ENCODE data around the gene MTCH1. TPM values are rescaled to one million over a fixed set of nuclear protein-coding genes. Genes with fewer than 3 reads are reported as not detected.
"Not testable (repeated sequence)": the region's sequence is repeated elsewhere in the genome, so short reads cannot be mapped to it uniquely, and the experiment has no call there.

The MTCH1 gene
- total RNA-seq, 2 experiments from 2014 or later: 125 to 167 TPM

GRCh38 chr6:36998723-36999038 lies 12.7 kb upstream of the MTCH1 start:
- DNase-seq (no peak), ATAC-seq (no peak)
- H3K4me1 Mint-ChIP-seq: no peaks in the 10 kb centered on the region
- CTCF ChIA-PET: interaction anchor here (0.5 to 11.0 kb wide), 2 partner anchors 21 to 263 kb away, joined by 3 to 116 read pairs; no protein-coding TSS in a partner anchor
- peaks cover 12% of the 10 kb centered on the region for H3K27me3 Mint-ChIP-seq
- H3K4me3 Mint-ChIP-seq: no peak overlapping the region
- no peak overlapping the region for H3K27ac Mint-ChIP-seq
- H3K36me3 Mint-ChIP-seq: no peaks in the 10 kb centered on the region
- no peaks in the 10 kb centered on the region for H3K9me3 Mint-ChIP-seq (ENCODE audit: low read depth)

DNA sequence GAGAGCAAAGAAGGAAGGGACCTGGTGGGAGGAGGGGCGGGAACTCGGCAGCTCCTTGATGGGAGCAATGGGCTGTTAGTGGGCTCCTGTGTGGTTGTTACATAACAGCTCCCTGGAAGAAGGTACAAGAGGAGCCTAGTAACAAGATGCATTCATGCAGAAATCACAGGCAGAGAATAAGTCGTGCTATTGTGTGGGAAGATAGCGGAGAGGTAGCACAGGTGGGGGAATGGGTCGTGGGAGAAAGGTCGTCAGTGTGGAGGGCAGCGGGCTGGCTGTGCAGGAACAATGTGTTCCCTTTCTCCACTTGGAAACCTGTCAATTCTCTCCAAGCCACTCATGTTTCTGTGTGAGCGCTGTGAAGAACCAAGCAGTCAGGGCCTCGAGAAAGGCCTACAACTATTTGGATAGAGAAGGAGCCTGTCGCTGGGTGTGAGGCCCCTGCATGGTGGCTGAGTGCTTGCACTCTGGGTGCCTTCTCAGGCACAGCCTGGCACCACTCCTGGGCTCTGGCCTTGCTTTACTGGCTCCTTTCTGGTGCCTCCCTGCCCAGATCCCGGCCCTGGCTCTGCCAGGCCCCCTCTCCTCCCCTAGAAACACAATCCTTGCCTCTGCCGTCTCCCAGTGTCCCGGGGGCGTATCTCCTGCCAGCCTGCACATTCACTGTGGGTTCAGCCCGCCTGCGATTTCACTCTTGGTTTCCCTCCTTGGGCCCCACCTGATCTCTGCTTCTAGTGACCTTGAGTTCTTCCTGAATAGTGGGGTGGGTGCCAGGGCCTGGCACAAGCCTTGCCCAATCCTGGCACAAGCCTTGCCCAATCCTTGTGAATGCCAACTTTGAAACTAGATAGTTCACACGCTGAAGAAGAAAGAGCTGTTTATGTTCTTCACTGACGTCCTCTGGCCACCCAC lies 12.1 kb upstream of the MTCH1 start:
- ATAC-seq: no peak
- Mint-ChIP-seq H3K27ac (no peak overlapping the region), H3K36me3 (no peaks in the 10 kb centered on the region), H3K9me3 (ENCODE audit: low read depth) (no peaks in the 10 kb centered on the region), H3K4me3 (no peak overlapping the region), H3K4me1 (no peaks in the 10 kb centered on the region), H3K27me3 (peaks cover 18% of the 10 kb centered on the region)
- CTCF ChIA-PET: interaction anchor here (0.5 to 11.0 kb wide), 3 partner anchors 20 to 263 kb away, joined by 3 to 116 read pairs (median 3); no protein-coding TSS in a partner anchor
- no peak for DNase-seq

DNA sequence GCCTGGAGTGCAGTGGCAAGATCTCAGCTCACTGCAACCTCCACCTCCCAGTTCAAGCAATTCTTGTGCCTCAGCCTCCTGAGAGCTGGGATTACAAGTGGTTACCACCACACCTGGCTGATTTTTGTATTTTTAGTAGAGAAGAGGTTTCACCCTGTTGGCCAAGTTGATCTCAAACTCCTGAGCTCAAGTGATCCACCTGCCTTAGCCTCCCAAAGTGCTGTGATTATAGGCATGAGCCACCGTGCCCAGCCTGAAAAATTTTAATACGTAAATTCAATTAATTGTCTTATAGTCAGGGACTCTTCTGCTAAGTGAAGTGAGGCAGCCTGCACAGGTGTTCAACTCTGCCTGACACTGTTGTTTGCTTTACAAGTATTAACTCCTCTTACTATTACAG lies 4.4 kb upstream of the MTCH1 start:
- H3K4me3 Mint-ChIP-seq; H3K36me3 Mint-ChIP-seq; DNase-seq; H3K27ac Mint-ChIP-seq; ATAC-seq; H3K9me3 Mint-ChIP-seq (ENCODE audit: low read depth); H3K4me1 Mint-ChIP-seq: not testable (repeated sequence)
- peaks cover 26% of the 10 kb centered on the region for H3K27me3 Mint-ChIP-seq
- CTCF ChIA-PET: interaction anchor here (1.0 kb wide), 1 partner anchor 27 kb away, joined by 4 read pairs; no protein-coding TSS in a partner anchor

DNA sequence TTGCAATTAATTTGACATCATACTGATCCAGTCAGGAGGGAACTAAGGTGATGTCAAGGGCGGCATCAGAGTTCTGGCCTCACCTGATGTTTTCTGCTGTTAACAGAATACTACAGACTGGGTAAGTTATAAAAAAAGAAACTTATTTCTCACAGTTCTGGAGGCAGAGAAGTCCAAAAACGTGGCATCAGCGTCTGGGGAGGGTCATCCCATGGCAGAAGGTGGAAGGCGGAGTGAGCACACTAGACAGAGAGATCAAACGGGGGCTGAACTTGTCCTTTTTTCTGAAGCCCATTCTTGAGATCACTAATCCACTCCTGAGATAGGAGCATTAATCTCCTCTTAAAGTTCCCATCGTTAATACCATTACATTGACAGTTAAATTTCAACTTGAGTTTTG lies 3.3 kb upstream of the MTCH1 start:
- CTCF ChIA-PET: no interaction called here
- no peaks in the 10 kb centered on the region for H3K9me3 Mint-ChIP-seq (ENCODE audit: low read depth)
- H3K4me1 Mint-ChIP-seq: peaks cover 10% of the 10 kb centered on the region
- no peak overlapping the region for H3K27ac Mint-ChIP-seq
- H3K27me3 Mint-ChIP-seq: peaks cover 22% of the 10 kb centered on the region
- DNase-seq: no peak
- H3K4me3 Mint-ChIP-seq: no peak overlapping the region
- H3K36me3 Mint-ChIP-seq: no peaks in the 10 kb centered on the region
- ATAC-seq: no peak

DNA sequence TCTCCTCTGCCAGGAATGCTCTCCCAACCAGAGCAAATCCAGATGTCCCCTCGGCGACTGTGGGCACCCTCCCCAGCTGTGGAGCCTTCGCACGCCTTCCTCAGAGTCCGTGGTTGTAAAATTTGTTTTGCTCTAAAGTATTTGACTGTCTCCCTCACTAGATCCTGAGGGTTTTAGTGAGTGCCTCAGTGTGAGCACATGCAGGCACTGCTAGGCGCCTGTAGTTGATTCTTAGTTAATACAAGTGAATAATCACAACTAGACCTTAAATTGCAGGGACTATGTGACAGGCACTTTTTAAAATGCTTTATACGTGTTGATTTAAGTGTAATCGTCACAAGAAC lies 680 bp upstream of the MTCH1 start:
- H3K36me3 Mint-ChIP-seq: peaks cover 5% of the 10 kb centered on the region
- no peak overlapping the region for H3K4me3 Mint-ChIP-seq
- no peaks in the 10 kb centered on the region for H3K9me3 Mint-ChIP-seq (ENCODE audit: low read depth)
- no peak for DNase-seq
- H3K27me3 Mint-ChIP-seq: peaks cover 15% of the 10 kb centered on the region
- H3K4me1 Mint-ChIP-seq: peaks cover 18% of the 10 kb centered on the region
- peak; percentile 14 for ATAC-seq
- H3K27ac Mint-ChIP-seq: peak overlapping the region; percentile 86
- CTCF ChIA-PET: interaction anchor here (0.9 to 4.4 kb wide), 9 partner anchors 9 to 184 kb away, joined by 3 to 36 read pairs (median 5); partner anchors contain the start of gene PPIL1

GRCh38 chr6:36985417-36985807 lies 584 bp downstream of the MTCH1 start:
- Mint-ChIP-seq H3K9me3 (ENCODE audit: low read depth) (no peaks in the 10 kb centered on the region), H3K27ac (no peak overlapping the region), H3K4me1 (peaks cover 25% of the 10 kb centered on the region), H3K4me3 (no peak overlapping the region), H3K27me3 (peaks cover 9% of the 10 kb centered on the region), H3K36me3 (peaks cover 9% of the 10 kb centered on the region)
- CTCF ChIA-PET: interaction anchor here (0.6 to 4.4 kb wide), 12 partner anchors 9 to 225 kb away, joined by 3 to 36 read pairs (median 5); partner anchors contain the start of genes C6orf89 and PPIL1
- no peak for DNase-seq
- ATAC-seq: no peak

- ATAC-seq: peak; percentile 2
- H3K4me3 Mint-ChIP-seq: no peak overlapping the region
- peak; percentile 79 for DNase-seq
- no peak overlapping the region for H3K27ac Mint-ChIP-seq
- H3K4me1 Mint-ChIP-seq: peaks cover 28% of the 10 kb centered on the region
- H3K9me3 Mint-ChIP-seq (ENCODE audit: low read depth): no peaks in the 10 kb centered on the region
- peaks cover 9% of the 10 kb centered on the region for H3K27me3 Mint-ChIP-seq
- H3K36me3 Mint-ChIP-seq: peaks cover 11% of the 10 kb centered on the region
- CTCF ChIA-PET: interaction anchor here (0.9 to 4.4 kb wide), 4 partner anchors 29 to 100 kb away, joined by 3 to 36 read pairs (median 8); partner anchors contain the start of gene C6orf89
Observed at GRCh38 chr6:36984581-36985416, 1.2 kb downstream of the MTCH1 start.

DNA sequence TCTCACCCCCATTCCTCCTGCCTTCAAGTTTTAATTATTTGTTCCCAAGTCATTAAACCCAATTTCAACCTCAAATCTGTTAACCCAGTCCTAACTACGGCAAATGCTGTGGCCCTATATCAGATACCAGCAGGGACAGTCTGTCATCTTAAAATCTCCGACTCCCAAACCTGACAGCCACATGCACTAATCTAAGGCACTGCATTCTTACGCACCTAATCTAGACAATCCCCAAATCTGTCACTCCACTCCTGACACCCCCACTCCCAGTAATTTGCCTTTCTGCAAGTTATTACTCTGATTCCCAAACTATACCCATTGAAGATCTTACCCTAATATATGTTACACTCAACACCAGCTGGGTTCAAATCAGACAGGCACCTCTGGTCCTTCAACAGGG lies 2.5 kb downstream of the MTCH1 start:
- H3K27me3 Mint-ChIP-seq: no peaks in the 10 kb centered on the region
- DNase-seq: no peak
- H3K4me3 Mint-ChIP-seq: no peak overlapping the region
- CTCF ChIA-PET: interaction anchor here (1.1 to 1.2 kb wide), 2 partner anchors 35 to 77 kb away, joined by 3 to 4 read pairs; no protein-coding TSS in a partner anchor
- no peaks in the 10 kb centered on the region for H3K9me3 Mint-ChIP-seq (ENCODE audit: low read depth)
- ATAC-seq: no peak
- H3K36me3 Mint-ChIP-seq: peaks cover 14% of the 10 kb centered on the region
- no peak overlapping the region for H3K27ac Mint-ChIP-seq
- peaks cover 34% of the 10 kb centered on the region for H3K4me1 Mint-ChIP-seq

DNA sequence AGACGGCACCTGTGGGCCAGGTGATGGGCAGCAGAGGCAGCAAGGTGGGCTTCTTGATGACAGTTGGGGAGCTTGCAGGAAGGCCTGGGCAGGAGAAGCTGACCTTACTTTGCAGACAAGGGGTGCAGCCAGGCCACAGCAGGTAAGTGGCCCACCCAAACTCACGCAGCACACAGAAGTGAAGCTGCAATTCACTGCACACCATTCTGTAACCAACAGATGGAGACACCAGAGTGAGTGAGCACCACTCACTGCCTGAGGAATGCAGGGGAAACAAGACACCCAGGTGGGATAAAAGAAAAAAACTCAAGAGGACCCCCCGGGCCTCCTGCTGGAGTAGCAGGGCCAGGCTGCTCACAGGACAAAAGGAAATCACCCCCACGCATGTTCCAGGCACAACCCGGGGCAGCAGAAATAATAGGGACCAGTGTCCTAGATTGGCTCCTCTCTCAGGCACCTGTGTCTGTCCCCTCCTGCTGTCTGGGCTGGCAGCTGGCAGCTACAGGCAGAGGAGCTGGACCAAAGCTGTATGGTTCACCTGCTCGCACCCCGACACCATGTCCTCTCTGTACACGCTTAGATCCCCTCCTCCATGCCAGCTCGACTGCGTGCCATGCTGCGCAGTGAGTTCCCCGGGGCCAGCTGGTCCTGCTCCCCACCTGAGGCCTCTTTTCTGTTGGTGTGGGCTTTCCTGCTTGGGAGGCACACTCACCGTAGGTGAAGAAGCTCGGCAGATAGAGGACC lies 4.9 kb downstream of the MTCH1 start:
- H3K27me3 Mint-ChIP-seq: no peaks in the 10 kb centered on the region
- no peak overlapping the region for H3K27ac Mint-ChIP-seq
- ATAC-seq (no peak), DNase-seq (no peak)
- no peaks in the 10 kb centered on the region for H3K9me3 Mint-ChIP-seq (ENCODE audit: low read depth)
- H3K4me1 Mint-ChIP-seq: peaks cover 24% of the 10 kb centered on the region
- H3K4me3 Mint-ChIP-seq: no peak overlapping the region
- H3K36me3 Mint-ChIP-seq: peaks cover 29% of the 10 kb centered on the region
- CTCF ChIA-PET: interaction anchor here (1.2 to 1.5 kb wide), 3 partner anchors 37 to 129 kb away, joined by 4 to 5 read pairs (median 4); partner anchors contain the start of gene PPIL1

GRCh38 chr6:36980129-36980528 lies 5.9 kb downstream of the MTCH1 start:
- CTCF ChIA-PET: interaction anchor here (1.1 to 1.3 kb wide), 2 partner anchors 98 to 105 kb away, joined by 3 to 4 read pairs; partner anchors contain the start of gene PPIL1
- Mint-ChIP-seq H3K4me1 (peaks cover 24% of the 10 kb centered on the region), H3K36me3 (peaks cover 33% of the 10 kb centered on the region), H3K27me3 (no peaks in the 10 kb centered on the region), H3K27ac (peak overlapping the region; percentile 42), H3K4me3 (no peak overlapping the region), H3K9me3 (ENCODE audit: low read depth) (no peaks in the 10 kb centered on the region)
- DNase-seq: no peak
- ATAC-seq: no peak

DNA sequence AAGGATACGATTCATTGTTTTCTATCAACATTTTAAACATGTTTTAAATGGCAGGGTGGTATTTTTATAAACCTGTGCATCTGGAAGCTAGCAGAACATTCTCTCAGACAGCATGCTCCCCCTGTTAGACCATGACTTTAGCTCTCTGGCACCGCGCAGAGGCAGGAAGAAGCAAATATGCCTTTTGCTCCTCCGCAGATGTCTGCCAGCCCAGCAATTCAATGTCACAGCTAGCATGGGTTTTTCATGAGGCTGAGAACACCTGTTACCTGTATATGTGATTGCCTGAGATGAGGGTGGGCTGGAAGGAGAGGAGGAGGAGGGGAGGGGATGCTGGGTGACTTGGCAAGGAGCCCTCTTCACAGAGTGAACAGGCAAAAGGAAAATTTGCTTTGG lies 6.7 kb downstream of the MTCH1 start:
- Mint-ChIP-seq H3K36me3 (peaks cover 40% of the 10 kb centered on the region), H3K27ac (peak overlapping the region; percentile 23)

DNA sequence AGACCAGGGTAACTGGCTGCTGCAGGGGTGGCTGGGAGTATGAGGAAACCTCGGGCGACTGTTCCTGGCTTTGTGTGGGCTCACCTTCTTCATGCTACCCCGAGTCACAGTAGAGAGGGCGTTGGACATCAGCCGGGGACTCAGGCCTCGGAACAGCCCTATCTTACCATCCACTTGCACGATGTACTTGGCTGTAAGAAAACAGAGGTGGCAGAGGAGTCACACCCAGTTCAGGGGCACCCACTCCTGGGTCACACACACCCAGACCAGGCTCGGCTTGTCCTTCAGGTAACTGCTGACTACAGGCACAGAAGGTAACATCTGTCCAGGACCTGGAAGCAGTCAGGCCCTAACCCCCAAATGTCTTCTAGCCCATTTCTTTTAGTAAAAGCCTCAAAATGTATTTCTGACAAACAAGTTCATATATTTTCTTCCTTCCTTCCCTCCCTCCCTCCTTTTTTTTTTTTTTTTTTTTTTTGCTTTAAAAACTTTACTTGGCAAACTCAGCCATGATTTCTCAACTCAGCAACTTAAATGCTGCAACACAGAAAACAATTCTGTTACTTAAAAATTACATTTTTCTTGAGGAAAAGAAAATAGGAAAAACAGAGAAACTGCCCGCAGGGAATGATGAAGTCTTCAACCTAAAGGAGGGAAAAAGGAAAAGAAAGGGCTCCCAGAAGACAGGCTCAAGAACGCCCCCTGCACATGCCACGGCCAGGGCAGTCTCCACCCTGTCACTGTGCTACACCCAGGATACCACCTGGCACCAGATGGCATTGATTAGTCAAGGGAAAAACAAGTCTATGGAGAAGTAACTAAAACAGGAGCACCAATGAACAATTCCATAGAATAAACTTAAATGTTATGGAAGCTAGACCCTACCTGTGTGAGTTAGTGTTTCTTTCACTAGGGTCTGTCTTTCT lies 7.3 kb downstream of the MTCH1 start:
- Mint-ChIP-seq H3K27ac (peak overlapping the region; percentile 30), H3K9me3 (ENCODE audit: low read depth) (no peaks in the 10 kb centered on the region), H3K4me1 (peaks cover 24% of the 10 kb centered on the region), H3K36me3 (peaks cover 44% of the 10 kb centered on the region), H3K4me3 (no peak overlapping the region), H3K27me3 (no peaks in the 10 kb centered on the region)
- no peak for ATAC-seq
- CTCF ChIA-PET: interaction anchor here (0.7 to 2.8 kb wide), 16 partner anchors 10 to 97 kb away, joined by 3 to 10 read pairs (median 3); partner anchors contain the start of gene C6orf89
- DNase-seq: no peak

More for the DNA sequence above, 6.7 kb downstream of the MTCH1 start:
- DNase-seq (peak; percentile 52), ATAC-seq (peak; percentile 59)
- no peaks in the 10 kb centered on the region for H3K9me3 Mint-ChIP-seq (ENCODE audit: low read depth)
- CTCF ChIA-PET: interaction anchor here (0.7 to 1.3 kb wide), 10 partner anchors 13 to 97 kb away, joined by 3 to 10 read pairs (median 3); partner anchors contain the start of gene C6orf89
- H3K4me3 Mint-ChIP-seq: no peak overlapping the region
- H3K4me1 Mint-ChIP-seq: peaks cover 24% of the 10 kb centered on the region
- no peaks in the 10 kb centered on the region for H3K27me3 Mint-ChIP-seq
